ENCODE measurements around the gene EED. TPM values are rescaled to one million over a fixed set of nuclear protein-coding genes. Genes with fewer than 3 reads are reported as not detected.

The EED gene, protein sequence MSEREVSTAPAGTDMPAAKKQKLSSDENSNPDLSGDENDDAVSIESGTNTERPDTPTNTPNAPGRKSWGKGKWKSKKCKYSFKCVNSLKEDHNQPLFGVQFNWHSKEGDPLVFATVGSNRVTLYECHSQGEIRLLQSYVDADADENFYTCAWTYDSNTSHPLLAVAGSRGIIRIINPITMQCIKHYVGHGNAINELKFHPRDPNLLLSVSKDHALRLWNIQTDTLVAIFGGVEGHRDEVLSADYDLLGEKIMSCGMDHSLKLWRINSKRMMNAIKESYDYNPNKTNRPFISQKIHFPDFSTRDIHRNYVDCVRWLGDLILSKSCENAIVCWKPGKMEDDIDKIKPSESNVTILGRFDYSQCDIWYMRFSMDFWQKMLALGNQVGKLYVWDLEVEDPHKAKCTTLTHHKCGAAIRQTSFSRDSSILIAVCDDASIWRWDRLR
- total RNA-seq (10 to 100 TPM; 22.0 to 26.5 TPM), polyA plus RNA-seq (10 to 100 TPM; 14.5 to 16.0 TPM)
- long read RNA-seq, donor 1, transcript EED-201 (12 exons, 2,223 nt), result major isoform, 19 of 23 reads
- long read RNA-seq, donor 1, partial matches to known transcripts, result 2 of 23 reads
- long read RNA-seq, donor 1, other reads (novel, unspliced or antisense), result 2 of 23 reads
- long read RNA-seq, donor 2, transcript EED-201 (12 exons, 2,223 nt), result major isoform, 7 of 10 reads
- long read RNA-seq, donor 2, partial matches to known transcripts, result 3 of 10 reads
- long read RNA-seq, donor 2, other reads (novel, unspliced or antisense), result 0 of 10 reads

DNA sequence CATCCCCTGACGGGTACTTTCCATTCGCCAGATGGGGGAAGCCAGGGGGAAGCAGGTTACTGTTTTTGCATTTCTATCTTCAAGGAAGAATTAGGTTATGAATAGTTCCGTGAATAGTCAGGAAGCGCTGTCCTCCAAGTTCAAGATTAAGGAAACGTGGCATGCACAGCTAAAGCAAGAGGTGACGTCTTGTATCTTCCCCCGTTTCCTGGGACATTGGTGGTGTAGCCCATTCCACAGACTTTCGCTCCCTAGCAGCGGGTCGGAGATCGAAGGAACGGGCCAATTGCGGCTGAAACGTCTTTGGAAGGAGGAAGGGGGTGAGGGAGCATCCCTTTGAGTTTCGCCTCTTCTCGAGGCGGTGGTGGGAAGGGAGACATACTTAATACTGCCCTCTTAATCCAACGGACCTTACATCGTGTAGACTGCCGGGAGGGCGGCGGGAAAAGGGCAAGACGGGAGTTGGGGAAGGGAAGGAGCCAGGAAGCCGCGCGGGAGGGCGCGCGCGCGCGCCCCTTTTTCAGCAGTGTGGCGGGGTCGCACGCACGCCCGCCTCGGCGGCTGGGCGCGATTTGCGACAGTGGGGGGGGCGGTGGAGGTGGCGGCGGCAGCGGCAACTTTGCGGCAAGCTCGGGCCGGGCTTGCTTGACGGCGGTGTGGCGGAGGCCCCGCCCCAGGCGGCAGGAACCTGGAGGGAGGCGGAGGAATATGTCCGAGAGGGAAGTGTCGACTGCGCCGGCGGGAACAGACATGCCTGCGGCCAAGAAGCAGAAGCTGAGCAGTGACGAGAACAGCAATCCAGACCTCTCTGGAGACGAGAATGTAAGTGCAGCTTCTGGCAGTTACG is at the start of gene EED:
Gene EED, plus strand, starts transcription at position 232 of the 847 bp plus-strand sequence. Its CDS starts 477 bp downstream, at position 709.
- peak; percentile 98 for ATAC-seq (ENCODE audit: low FRiP score)
- Histone ChIP-seq H3K4me1 (ENCODE audit: control insufficient read depth in 1 of 2, insufficient read depth in 2 of 2, low read length in 2 of 2) (peaks cover 3 to 5% of the 10 kb centered on the region in 2 donors), H3K9me3 (ENCODE audit: control insufficient read depth, low read length) (no peaks in the 10 kb centered on the region), H3K4me3 (ENCODE audit: low read length in 2 of 2) (peak within 1 kb of the TSS; percentile 87 to 90), H3K27ac (ENCODE audit: low read depth in 1 of 2, low read length in 2 of 2) (peak within 1 kb of the TSS; percentile 87), H3K36me3 (ENCODE audit: control insufficient read depth in 1 of 2, insufficient read depth in 2 of 2, low read length in 1 of 2) (no peaks in the 10 kb centered on the region), H3K27me3 (ENCODE audit: control insufficient read depth in 1 of 2, insufficient read depth in 2 of 2, low read length in 1 of 2) (no peaks in the 10 kb centered on the region)
- peak; percentile 98 for DNase-seq
- intact Hi-C loops (cut with DNase I), result no loop called here
- WGBS, 2 donors, result 0 to 1% methylated on average over 57 to 64 of the region's 64 CpGs

DNA sequence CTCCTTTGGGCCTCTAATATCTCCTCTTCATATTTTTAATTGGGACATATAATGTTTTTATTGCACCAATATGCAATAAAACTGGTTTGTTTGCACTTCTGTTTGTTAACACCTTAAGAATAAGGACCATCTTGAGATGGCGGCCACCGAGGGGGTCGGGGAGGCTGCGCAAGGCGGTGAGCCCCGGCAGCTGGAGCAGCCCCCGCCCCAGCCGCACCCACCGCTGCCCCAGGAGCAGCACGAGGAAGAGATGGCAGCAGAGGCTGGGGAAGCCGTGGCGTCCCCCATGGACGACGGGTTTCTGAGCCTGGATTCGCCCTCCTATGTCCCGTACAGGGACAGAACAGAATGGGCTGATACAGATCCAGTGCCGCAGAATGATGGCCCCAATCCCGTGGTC is 49.6 kb upstream of the EED start:
- no peak overlapping the region for H3K4me3 ChIP-seq (ENCODE audit: low read length in 2 of 2)
- WGBS, 2 donors, result 93 to 94% methylated on average over 18 of the region's 18 CpGs
- H3K27ac ChIP-seq (ENCODE audit: low read depth in 1 of 2, low read length in 2 of 2), result no peak overlapping the region
- no peak for DNase-seq
- no peaks in the 10 kb centered on the region for H3K36me3 ChIP-seq (ENCODE audit: control insufficient read depth in 1 of 2, insufficient read depth in 2 of 2, low read length in 1 of 2)
- no peaks in the 10 kb centered on the region for H3K9me3 ChIP-seq (ENCODE audit: control insufficient read depth, low read length)
- no peaks in the 10 kb centered on the region for H3K27me3 ChIP-seq (ENCODE audit: control insufficient read depth in 1 of 2, insufficient read depth in 2 of 2, low read length in 1 of 2)
- intact Hi-C loops (cut with DNase I), result loop anchor here (5.0 kb wide), 1 partner anchor 153 kb away; no protein-coding TSS in a partner anchor
- H3K4me1 ChIP-seq (ENCODE audit: control insufficient read depth in 1 of 2, insufficient read depth in 2 of 2, low read length in 2 of 2), result no peaks in the 10 kb centered on the region
- ATAC-seq (ENCODE audit: low FRiP score), result no peak

GRCh38 chr11:86196085-86196696 is 48.4 kb upstream of the EED start:
- Histone ChIP-seq H3K36me3 (ENCODE audit: control insufficient read depth in 1 of 2, insufficient read depth in 2 of 2, low read length in 1 of 2) (no peaks in the 10 kb centered on the region), H3K4me3 (ENCODE audit: low read length in 2 of 2) (no peak overlapping the region), H3K27ac (ENCODE audit: low read depth in 1 of 2, low read length in 2 of 2) (no peak overlapping the region), H3K4me1 (ENCODE audit: control insufficient read depth in 1 of 2, insufficient read depth in 2 of 2, low read length in 2 of 2) (no peaks in the 10 kb centered on the region), H3K9me3 (ENCODE audit: control insufficient read depth, low read length) (no peaks in the 10 kb centered on the region), H3K27me3 (ENCODE audit: control insufficient read depth in 1 of 2, insufficient read depth in 2 of 2, low read length in 1 of 2) (no peaks in the 10 kb centered on the region)
- ATAC-seq (ENCODE audit: low FRiP score) (no peak), DNase-seq (no peak)
- intact Hi-C loops (cut with DNase I), result no loop called here
- WGBS, 2 donors, result 77 to 78% methylated on average over 6 of the region's 6 CpGs

GRCh38 chr11:86196913-86197312 is 47.6 kb upstream of the EED start:
- ATAC-seq (ENCODE audit: low FRiP score), result no peak

DNA sequence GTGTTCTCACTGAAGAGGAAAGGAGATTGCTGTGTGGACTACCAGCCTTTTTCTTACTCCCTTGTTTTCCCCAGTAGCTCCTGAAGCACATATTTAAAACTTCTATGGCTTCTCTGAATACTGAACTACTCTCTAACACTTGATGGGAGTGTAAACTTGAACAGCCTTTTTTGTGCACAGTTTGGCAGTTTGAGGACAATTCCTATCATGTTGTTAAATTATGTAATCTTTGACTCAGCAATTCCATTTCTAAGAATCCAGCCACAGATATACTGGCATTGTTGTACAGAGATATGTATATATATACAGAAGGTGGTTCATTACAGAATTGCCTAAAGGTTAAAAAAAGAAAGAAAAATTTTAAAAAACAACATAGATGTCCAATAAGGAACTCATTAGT is 47.1 kb upstream of the EED start:
- no peak overlapping the region for H3K4me3 ChIP-seq (ENCODE audit: low read length in 2 of 2)
- intact Hi-C loops (cut with DNase I), result no loop called here
- peaks cover 0 to 2% of the 10 kb centered on the region in 2 donors for H3K4me1 ChIP-seq (ENCODE audit: control insufficient read depth in 1 of 2, insufficient read depth in 2 of 2, low read length in 2 of 2)
- no peak overlapping the region for H3K27ac ChIP-seq (ENCODE audit: low read depth in 1 of 2, low read length in 2 of 2)
- DNase-seq (no peak), ATAC-seq (ENCODE audit: low FRiP score) (no peak)
- H3K36me3 ChIP-seq (ENCODE audit: control insufficient read depth in 1 of 2, insufficient read depth in 2 of 2, low read length in 1 of 2), result no peaks in the 10 kb centered on the region
- no peaks in the 10 kb centered on the region for H3K9me3 ChIP-seq (ENCODE audit: control insufficient read depth, low read length)
- no peaks in the 10 kb centered on the region for H3K27me3 ChIP-seq (ENCODE audit: control insufficient read depth in 1 of 2, insufficient read depth in 2 of 2, low read length in 1 of 2)

More at GRCh38 chr11:86196913-86197312, 47.6 kb upstream of the EED start:
- no peak overlapping the region for H3K4me3 ChIP-seq (ENCODE audit: low read length in 2 of 2)
- H3K27me3 ChIP-seq (ENCODE audit: control insufficient read depth in 1 of 2, insufficient read depth in 2 of 2, low read length in 1 of 2), result no peaks in the 10 kb centered on the region
- no peak overlapping the region for H3K27ac ChIP-seq (ENCODE audit: low read depth in 1 of 2, low read length in 2 of 2)
- DNase-seq, result no peak
- H3K9me3 ChIP-seq (ENCODE audit: control insufficient read depth, low read length), result no peaks in the 10 kb centered on the region
- WGBS, 2 donors, result 77 to 79% methylated on average over 3 of the region's 3 CpGs
- no peaks in the 10 kb centered on the region for H3K36me3 ChIP-seq (ENCODE audit: control insufficient read depth in 1 of 2, insufficient read depth in 2 of 2, low read length in 1 of 2)
- no peaks in the 10 kb centered on the region for H3K4me1 ChIP-seq (ENCODE audit: control insufficient read depth in 1 of 2, insufficient read depth in 2 of 2, low read length in 2 of 2)
- intact Hi-C loops (cut with DNase I), result no loop called here

GRCh38 chr11:86198139-86198538 is 46.4 kb upstream of the EED start:
- no peak for DNase-seq
- intact Hi-C loops (cut with DNase I), result no loop called here
- Histone ChIP-seq H3K4me3 (ENCODE audit: low read length in 2 of 2) (no peak overlapping the region), H3K4me1 (ENCODE audit: control insufficient read depth in 1 of 2, insufficient read depth in 2 of 2, low read length in 2 of 2) (peaks cover 0 to 2% of the 10 kb centered on the region in 2 donors), H3K36me3 (ENCODE audit: control insufficient read depth in 1 of 2, insufficient read depth in 2 of 2, low read length in 1 of 2) (no peaks in the 10 kb centered on the region), H3K9me3 (ENCODE audit: control insufficient read depth, low read length) (no peaks in the 10 kb centered on the region), H3K27me3 (ENCODE audit: control insufficient read depth in 1 of 2, insufficient read depth in 2 of 2, low read length in 1 of 2) (no peaks in the 10 kb centered on the region), H3K27ac (ENCODE audit: low read depth in 1 of 2, low read length in 2 of 2) (no peak overlapping the region)
- ATAC-seq (ENCODE audit: low FRiP score), result no peak

DNA sequence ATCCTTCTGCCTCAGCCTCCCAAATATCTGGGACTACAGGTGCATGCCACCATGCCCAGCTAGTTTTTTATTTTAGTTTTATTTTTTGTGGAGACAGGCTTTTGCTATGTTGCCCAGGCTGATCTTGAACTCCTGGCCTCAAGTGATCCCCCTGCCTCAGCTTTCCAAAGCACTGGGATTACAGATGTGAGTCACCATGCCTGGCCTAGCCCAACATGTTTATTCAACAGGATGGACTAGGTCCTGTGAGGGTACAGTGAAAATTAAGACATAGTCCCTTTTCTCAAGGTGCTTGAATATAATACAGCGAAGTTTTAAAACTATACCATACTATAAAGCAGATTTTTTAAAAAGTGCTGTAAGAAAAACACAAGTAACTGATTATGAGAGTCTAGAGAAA is 45.2 kb upstream of the EED start:
- H3K9me3 ChIP-seq (ENCODE audit: control insufficient read depth, low read length), result no peaks in the 10 kb centered on the region
- DNase-seq (no peak), ATAC-seq (ENCODE audit: low FRiP score) (no peak)
- no peak overlapping the region for H3K27ac ChIP-seq (ENCODE audit: low read depth in 1 of 2, low read length in 2 of 2)
- no peak overlapping the region for H3K4me3 ChIP-seq (ENCODE audit: low read length in 2 of 2)
- peaks cover 0 to 2% of the 10 kb centered on the region in 2 donors for H3K4me1 ChIP-seq (ENCODE audit: control insufficient read depth in 1 of 2, insufficient read depth in 2 of 2, low read length in 2 of 2)
- H3K36me3 ChIP-seq (ENCODE audit: control insufficient read depth in 1 of 2, insufficient read depth in 2 of 2, low read length in 1 of 2), result no peaks in the 10 kb centered on the region
- intact Hi-C loops (cut with DNase I), result no loop called here
- H3K27me3 ChIP-seq (ENCODE audit: control insufficient read depth in 1 of 2, insufficient read depth in 2 of 2, low read length in 1 of 2), result no peaks in the 10 kb centered on the region
- 96 to 98% methylated on average over 1 of the region's 1 CpG for WGBS, 2 donors

DNA sequence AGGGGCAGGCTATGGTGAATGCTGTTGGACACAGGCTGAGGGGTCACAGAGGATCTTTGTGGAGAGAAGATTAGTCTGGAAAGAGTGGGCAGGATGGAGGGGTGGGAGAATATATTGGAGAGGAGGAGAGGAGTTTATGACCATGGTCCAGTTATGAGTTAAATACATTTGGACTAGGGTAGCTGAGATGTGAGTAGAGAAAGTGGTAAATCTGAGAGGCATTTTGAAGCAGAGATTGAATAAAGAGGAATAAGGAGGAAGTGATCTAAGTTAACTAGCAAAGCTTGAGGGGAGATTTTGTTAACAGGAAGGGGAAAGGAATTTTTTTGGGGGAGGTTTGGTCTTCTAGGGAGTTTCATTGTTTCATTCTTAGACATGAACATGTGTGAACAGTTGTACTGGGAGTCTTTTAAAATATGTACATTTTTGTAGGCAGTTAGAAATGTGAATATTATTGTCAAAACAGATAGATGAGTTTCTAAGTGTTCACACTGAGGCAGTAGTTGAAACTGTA is 43.1 kb upstream of the EED start:
- no peaks in the 10 kb centered on the region for H3K36me3 ChIP-seq (ENCODE audit: control insufficient read depth in 1 of 2, insufficient read depth in 2 of 2, low read length in 1 of 2)
- H3K27me3 ChIP-seq (ENCODE audit: control insufficient read depth in 1 of 2, insufficient read depth in 2 of 2, low read length in 1 of 2), result no peaks in the 10 kb centered on the region
- ATAC-seq (ENCODE audit: low FRiP score) (no peak), DNase-seq (no peak)
- H3K9me3 ChIP-seq (ENCODE audit: control insufficient read depth, low read length), result no peaks in the 10 kb centered on the region
- H3K27ac ChIP-seq (ENCODE audit: low read depth in 1 of 2, low read length in 2 of 2), result no peak overlapping the region
- H3K4me3 ChIP-seq (ENCODE audit: low read length in 2 of 2), result no peak overlapping the region
- H3K4me1 ChIP-seq (ENCODE audit: control insufficient read depth in 1 of 2, insufficient read depth in 2 of 2, low read length in 2 of 2), result peaks cover 0 to 2% of the 10 kb centered on the region in 2 donors
- intact Hi-C loops (cut with DNase I), result loop anchor here in 1 of 2 donors (5.0 kb wide), 1 partner anchor 254 kb away; no protein-coding TSS in a partner anchor
